PC-9 (cell line): ENCODE results near the gene KCNG1.

ENCODE experiments used
- EZH2 ChIP-seq: fragments of 200-600 bp; sonication (generic); IDR thresholded peaks from 2 replicates; pipeline ENCODE4 v1.8.0; 2017; ENCODE audit warnings: antibody characterized with exemption, low read depth
- TF ChIP-seq, protein P1 (sequence below): fragments of 200-600 bp; sonication (generic); conservative IDR thresholded peaks from 2 replicates; pipeline ENCODE4 v1.6.1; 2017; ENCODE audit warnings: mixed run types, antibody characterized with exemption, mild to moderate bottlenecking, moderate library complexity

DNA sequence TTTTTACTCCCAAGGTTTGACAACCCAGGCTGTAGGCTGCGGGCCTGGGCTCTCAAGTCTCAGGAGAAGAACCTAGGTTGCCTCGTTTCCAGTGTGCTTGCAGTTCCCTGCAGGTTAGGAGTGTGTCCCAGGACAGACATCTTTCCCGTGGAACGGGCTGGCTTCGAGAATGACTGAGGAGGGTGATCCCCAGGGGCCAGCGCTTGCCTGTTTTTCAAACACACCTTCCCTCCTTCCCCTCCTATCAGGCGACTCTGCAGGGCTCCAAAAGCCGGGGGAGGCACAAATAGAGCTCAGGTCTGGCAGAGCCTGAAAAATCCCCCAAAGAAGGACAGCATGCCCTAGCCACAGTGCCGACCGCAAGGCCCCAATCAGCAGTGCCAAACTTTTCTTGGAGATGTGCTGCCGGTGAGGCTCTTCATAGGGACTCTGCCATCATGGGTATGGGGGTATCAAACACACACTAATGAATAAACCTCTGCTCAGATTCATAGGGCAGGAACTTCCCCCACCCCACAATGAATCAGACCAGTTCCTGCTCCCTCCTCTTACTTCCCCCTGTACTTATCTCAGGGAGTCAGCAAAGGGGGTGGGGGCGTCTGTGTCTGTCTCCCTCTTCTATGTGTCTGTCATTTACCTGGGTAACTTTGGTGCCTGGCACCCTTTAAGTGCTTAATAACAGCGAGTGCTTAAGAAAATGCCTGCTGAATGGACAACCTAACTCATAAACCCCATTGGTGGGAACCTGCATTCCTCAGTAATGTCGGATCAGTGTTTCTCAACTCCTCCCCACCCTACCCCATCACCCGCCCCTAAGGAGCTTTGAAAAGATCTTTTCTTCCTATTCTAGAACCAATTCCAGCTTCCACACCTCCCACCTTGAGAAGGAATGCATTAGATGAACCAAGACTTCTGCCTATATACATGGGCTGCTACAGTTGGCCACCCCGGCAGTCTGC, 1.6 kb downstream of the KCNG1 start:
- no peak for TF ChIP-seq EZH2
- TF ChIP-seq, protein P1, sequence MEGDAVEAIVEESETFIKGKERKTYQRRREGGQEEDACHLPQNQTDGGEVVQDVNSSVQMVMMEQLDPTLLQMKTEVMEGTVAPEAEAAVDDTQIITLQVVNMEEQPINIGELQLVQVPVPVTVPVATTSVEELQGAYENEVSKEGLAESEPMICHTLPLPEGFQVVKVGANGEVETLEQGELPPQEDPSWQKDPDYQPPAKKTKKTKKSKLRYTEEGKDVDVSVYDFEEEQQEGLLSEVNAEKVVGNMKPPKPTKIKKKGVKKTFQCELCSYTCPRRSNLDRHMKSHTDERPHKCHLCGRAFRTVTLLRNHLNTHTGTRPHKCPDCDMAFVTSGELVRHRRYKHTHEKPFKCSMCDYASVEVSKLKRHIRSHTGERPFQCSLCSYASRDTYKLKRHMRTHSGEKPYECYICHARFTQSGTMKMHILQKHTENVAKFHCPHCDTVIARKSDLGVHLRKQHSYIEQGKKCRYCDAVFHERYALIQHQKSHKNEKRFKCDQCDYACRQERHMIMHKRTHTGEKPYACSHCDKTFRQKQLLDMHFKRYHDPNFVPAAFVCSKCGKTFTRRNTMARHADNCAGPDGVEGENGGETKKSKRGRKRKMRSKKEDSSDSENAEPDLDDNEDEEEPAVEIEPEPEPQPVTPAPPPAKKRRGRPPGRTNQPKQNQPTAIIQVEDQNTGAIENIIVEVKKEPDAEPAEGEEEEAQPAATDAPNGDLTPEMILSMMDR: no peak
